AG09319 (cell line): ENCODE data around the gene SEPTIN8.

Source experiments
- DNase-seq: peaks from one replicate; pipeline ENCODE4 v3.0.0-alpha.2; 2010; ENCODE audit warnings: low read depth; ENCODE audit errors: extremely low read depth
- CTCF ChIP-seq: IDR thresholded peaks from 2 replicates; pipeline ENCODE4 v1.5.1; 2011; ENCODE audit warnings: low read depth, mild to moderate bottlenecking, inconsistent platforms, low read length, moderate library complexity

The SEPTIN8 gene

GRCh38 chr5:132777209-132778069 is at the start of gene SEPTIN8:
TSS of gene SEPTIN8 (minus strand) at chr5:132777239. CDS start at chr5:132777137, 102 bp downstream.
- TF ChIP-seq CTCF = no peak
- DNase-seq = no peak

- no peak for TF ChIP-seq CTCF
- no peak for DNase-seq
These were observed 49.5 kb upstream of the SEPTIN8 start for GRCh38 chr5:132826424-132827082.

GRCh38 chr5:132825834-132826391 is 48.9 kb upstream of the SEPTIN8 start:
- TF ChIP-seq CTCF = no peak
- DNase-seq = no peak

- no peak for DNase-seq
- TF ChIP-seq CTCF = no peak
These were observed 48.2 kb upstream of the SEPTIN8 start for GRCh38 chr5:132825033-132825833.

- no peak for DNase-seq
These were observed 47.4 kb upstream of the SEPTIN8 start for GRCh38 chr5:132824426-132824825.

GRCh38 chr5:132823481-132824050 is 46.5 kb upstream of the SEPTIN8 start:
- no peak for TF ChIP-seq CTCF
- DNase-seq = no peak

More at GRCh38 chr5:132824426-132824825, 47.4 kb upstream of the SEPTIN8 start:
- no peak for TF ChIP-seq CTCF
